Osteocyte (in vitro differentiated cells): Measurements from ENCODE around the gene CTBP1. TPM values are rescaled to one million over a fixed set of nuclear protein-coding genes. Genes with fewer than 3 reads are reported as not detected.

Experiments used
- DNase-seq: peaks from one replicate; pipeline ENCODE4 v3.0.0; 2021; ENCODE audit warnings: mixed read lengths; ENCODE audit not compliant: unreplicated experiment; ENCODE audit errors: extremely low spot score
- H3K27ac Mint-ChIP-seq: one replicate; pipeline ENCODE4 v1.8.0; 2021; ENCODE audit warnings: mild to moderate bottlenecking, mixed read lengths; ENCODE audit not compliant: unreplicated experiment
- H3K27me3 Mint-ChIP-seq: one replicate; pipeline ENCODE4 v1.8.0; 2021; ENCODE audit warnings: mixed read lengths; ENCODE audit not compliant: unreplicated experiment
- H3K36me3 Mint-ChIP-seq: one replicate; pipeline ENCODE4 v1.8.0; 2021; ENCODE audit warnings: mixed read lengths; ENCODE audit not compliant: unreplicated experiment
- H3K4me1 Mint-ChIP-seq: one replicate; pipeline ENCODE4 v1.8.0; 2021; ENCODE audit warnings: mixed read lengths; ENCODE audit not compliant: unreplicated experiment
- H3K4me3 Mint-ChIP-seq: one replicate; pipeline ENCODE4 v1.8.0; 2021; ENCODE audit warnings: mild to moderate bottlenecking, moderate library complexity, mixed read lengths; ENCODE audit not compliant: unreplicated experiment
- H3K9me3 Mint-ChIP-seq: one replicate; pipeline ENCODE4 v1.8.0; 2021; ENCODE audit warnings: mixed read lengths; ENCODE audit not compliant: unreplicated experiment
- CTCF ChIP-seq: fragments of 200-600 bp; sonication (generic); IDR thresholded peaks from 2 replicates; pipeline ENCODE4 v1.5.0; 2021; ENCODE audit warnings: antibody characterized with exemption, mild to moderate bottlenecking, moderate library complexity
- total RNA-seq: library from RNA; stranded (reverse); gene quantifications from 2 replicates; pipeline ENCODE4 v1.2.1, GENCODE V29; 2021

The CTBP1 gene
- total RNA-seq, 1 donor from 2014 or later, result 172 TPM

- no peak for DNase-seq
These were observed 72.3 kb downstream of the CTBP1 start for GRCh38 chr4:1176398-1177273.

GRCh38 chr4:1175635-1176229, 73.2 kb downstream of the CTBP1 start:
- DNase-seq, result no peak
- H3K9me3 Mint-ChIP-seq, result peaks cover 11% of the 10 kb centered on the region
- H3K4me1 Mint-ChIP-seq, result peaks cover 45% of the 10 kb centered on the region
- peaks cover 8% of the 10 kb centered on the region for H3K27me3 Mint-ChIP-seq
- no peak overlapping the region for H3K4me3 Mint-ChIP-seq
- no peak for TF ChIP-seq CTCF
- no peak overlapping the region for H3K27ac Mint-ChIP-seq
- H3K36me3 Mint-ChIP-seq, result peaks cover 10% of the 10 kb centered on the region

More at GRCh38 chr4:1176398-1177273, 72.3 kb downstream of the CTBP1 start:
- Mint-ChIP-seq H3K4me3 (no peak overlapping the region), H3K36me3 (peaks cover 13% of the 10 kb centered on the region), H3K27me3 (peaks cover 10% of the 10 kb centered on the region), H3K27ac (no peak overlapping the region), H3K9me3 (peaks cover 18% of the 10 kb centered on the region), H3K4me1 (peaks cover 42% of the 10 kb centered on the region)
- TF ChIP-seq CTCF, result no peak

- H3K9me3 Mint-ChIP-seq, result peaks cover 5% of the 10 kb centered on the region
- peak overlapping the region; percentile 64 for H3K27ac Mint-ChIP-seq
- peaks cover 47% of the 10 kb centered on the region for H3K4me1 Mint-ChIP-seq
- peaks cover 6% of the 10 kb centered on the region for H3K36me3 Mint-ChIP-seq
- no peak overlapping the region for H3K4me3 Mint-ChIP-seq
- no peak for TF ChIP-seq CTCF
- peaks cover 3% of the 10 kb centered on the region for H3K27me3 Mint-ChIP-seq
- DNase-seq, result no peak
These were observed 73.8 kb downstream of the CTBP1 start for GRCh38 chr4:1174941-1175634.

GRCh38 chr4:1172971-1173757, 75.8 kb downstream of the CTBP1 start:
- H3K9me3 Mint-ChIP-seq, result no peaks in the 10 kb centered on the region
- H3K27me3 Mint-ChIP-seq, result peaks cover 2% of the 10 kb centered on the region
- H3K36me3 Mint-ChIP-seq, result peaks cover 5% of the 10 kb centered on the region
- peak; percentile 83 for DNase-seq
- peaks cover 47% of the 10 kb centered on the region for H3K4me1 Mint-ChIP-seq
- H3K27ac Mint-ChIP-seq, result peak overlapping the region; percentile 93
- TF ChIP-seq CTCF, result no peak
- peak overlapping the region; percentile 55 for H3K4me3 Mint-ChIP-seq
